ENCODE measurements around the gene SEBOX. TPM values are rescaled to one million over a fixed set of nuclear protein-coding genes. Genes with fewer than 3 reads are reported as not detected.
"Not testable (repeated sequence)": the region's sequence is repeated elsewhere in the genome, so short reads cannot be mapped to it uniquely, and the experiment has no call there.

Gene SEBOX
- total and polyA plus RNA-seq, 4 donors = not detected

GRCh38 chr17:28339431-28339830 is 25.6 kb downstream of the SEBOX start:
- H3K9me3 ChIP-seq (ENCODE audit: control insufficient read depth, low read length) = no peaks in the 10 kb centered on the region
- peaks cover 0 to 6% of the 10 kb centered on the region in 2 donors for H3K4me1 ChIP-seq (ENCODE audit: control insufficient read depth in 1 of 2, insufficient read depth in 2 of 2, low read length in 2 of 2)
- 90 to 91% methylated on average over 15 of the region's 15 CpGs for WGBS, 2 donors
- peaks cover 0 to 11% of the 10 kb centered on the region in 2 donors for H3K36me3 ChIP-seq (ENCODE audit: control insufficient read depth in 1 of 2, insufficient read depth in 2 of 2, low read length in 1 of 2)
- H3K4me3 ChIP-seq (ENCODE audit: low read length in 2 of 2) = no peak overlapping the region
- H3K27ac ChIP-seq (ENCODE audit: low read depth in 1 of 2, low read length in 2 of 2) = no peak overlapping the region
- intact Hi-C loops (cut with DNase I) = loop anchor here (5.0 to 10.0 kb wide), 3 partner anchors 295 to 615 kb away; partner anchors contain the start of genes PHF12 (in 2 of the 2) and NLK (in 1 of the 2)
- no peak for DNase-seq
- H3K27me3 ChIP-seq (ENCODE audit: control insufficient read depth in 1 of 2, insufficient read depth in 2 of 2, low read length in 1 of 2) = no peaks in the 10 kb centered on the region
- no peak for ATAC-seq (ENCODE audit: low FRiP score)

GRCh38 chr17:28338769-28339212 is 26.2 kb downstream of the SEBOX start:
- ATAC-seq (ENCODE audit: low FRiP score); DNase-seq; H3K27me3 ChIP-seq (ENCODE audit: control insufficient read depth in 1 of 2, insufficient read depth in 2 of 2, low read length in 1 of 2); H3K9me3 ChIP-seq (ENCODE audit: control insufficient read depth, low read length); H3K4me1 ChIP-seq (ENCODE audit: control insufficient read depth in 1 of 2, insufficient read depth in 2 of 2, low read length in 2 of 2); H3K4me3 ChIP-seq (ENCODE audit: low read length in 2 of 2); H3K27ac ChIP-seq (ENCODE audit: low read depth in 1 of 2, low read length in 2 of 2): not testable (repeated sequence)
- intact Hi-C loops (cut with DNase I) = loop anchor here (5.0 to 10.0 kb wide), 3 partner anchors 294 to 616 kb away; partner anchors contain the start of genes PHF12 (in 2 of the 2) and NLK (in 1 of the 2)
- peaks cover 0 to 11% of the 10 kb centered on the region in 2 donors for H3K36me3 ChIP-seq (ENCODE audit: control insufficient read depth in 1 of 2, insufficient read depth in 2 of 2, low read length in 1 of 2)
- WGBS, 2 donors = 83 to 90% methylated on average over 8 of the region's 8 CpGs

- Histone ChIP-seq H3K27me3 (ENCODE audit: control insufficient read depth in 1 of 2, insufficient read depth in 2 of 2, low read length in 1 of 2) (no peaks in the 10 kb centered on the region), H3K4me1 (ENCODE audit: control insufficient read depth in 1 of 2, insufficient read depth in 2 of 2, low read length in 2 of 2) (peaks cover 0 to 6% of the 10 kb centered on the region in 2 donors), H3K36me3 (ENCODE audit: control insufficient read depth in 1 of 2, insufficient read depth in 2 of 2, low read length in 1 of 2) (peaks cover 0 to 11% of the 10 kb centered on the region in 2 donors), H3K4me3 (ENCODE audit: low read length in 2 of 2) (no peak overlapping the region), H3K27ac (ENCODE audit: low read depth in 1 of 2, low read length in 2 of 2) (peak overlapping the region; percentile 12 to 49), H3K9me3 (ENCODE audit: control insufficient read depth, low read length) (no peaks in the 10 kb centered on the region)
- ATAC-seq (ENCODE audit: low FRiP score) (no peak), DNase-seq (no peak)
- WGBS, 2 donors = 22 to 31% methylated on average over 5 of the region's 5 CpGs
- intact Hi-C loops (cut with DNase I) = loop anchor here (5.0 to 10.0 kb wide), 3 partner anchors 293 to 617 kb away; partner anchors contain the start of genes PHF12 (in 2 of the 2) and NLK (in 1 of the 2)
Observed at GRCh38 chr17:28338056-28338768, 26.8 kb downstream of the SEBOX start.

GRCh38 chr17:28335959-28336871 is 28.8 kb downstream of the SEBOX start:
- Histone ChIP-seq H3K9me3 (ENCODE audit: control insufficient read depth, low read length) (no peaks in the 10 kb centered on the region), H3K27me3 (ENCODE audit: control insufficient read depth in 1 of 2, insufficient read depth in 2 of 2, low read length in 1 of 2) (no peaks in the 10 kb centered on the region), H3K36me3 (ENCODE audit: control insufficient read depth in 1 of 2, insufficient read depth in 2 of 2, low read length in 1 of 2) (peaks cover 0 to 1% of the 10 kb centered on the region in 2 donors), H3K4me1 (ENCODE audit: control insufficient read depth in 1 of 2, insufficient read depth in 2 of 2, low read length in 2 of 2) (peaks cover 0 to 6% of the 10 kb centered on the region in 2 donors), H3K4me3 (ENCODE audit: low read length in 2 of 2) (peak overlapping the region; percentile 48 to 70), H3K27ac (ENCODE audit: low read depth in 1 of 2, low read length in 2 of 2) (peak overlapping the region; percentile 15 to 66)
- peak; percentile 37 for ATAC-seq (ENCODE audit: low FRiP score)
- intact Hi-C loops (cut with DNase I) = loop anchor here (2.0 to 10.0 kb wide), 5 partner anchors 17 to 619 kb away; partner anchors contain the start of genes PHF12 (in 2 of the 2), NLK (in 1 of the 2), POLDIP2 (in 1 of the 2) and TMEM97 (in 1 of the 2)
- DNase-seq = peak; percentile 64 to 81
- WGBS, 2 donors = 4 to 5% methylated on average over 27 to 29 of the region's 29 CpGs

GRCh38 chr17:28335201-28335958 is 29.6 kb downstream of the SEBOX start, which contains the start of the genes IFT20 and TNFAIP1:
Gene IFT20 (minus strand): TSS chr17:28335472. CDS start chr17:28331985, 3,487 bp downstream.
Gene TNFAIP1 (plus strand): TSS chr17:28335761. CDS start chr17:28339522, 3,761 bp downstream.
- Histone ChIP-seq H3K4me3 (ENCODE audit: low read length in 2 of 2) (peak within 1 kb of the TSS; percentile 48 to 73), H3K9me3 (ENCODE audit: control insufficient read depth, low read length) (no peaks in the 10 kb centered on the region), H3K27me3 (ENCODE audit: control insufficient read depth in 1 of 2, insufficient read depth in 2 of 2, low read length in 1 of 2) (no peaks in the 10 kb centered on the region), H3K27ac (ENCODE audit: low read depth in 1 of 2, low read length in 2 of 2) (peak within 1 kb of the TSS; percentile 15 to 69), H3K4me1 (ENCODE audit: control insufficient read depth in 1 of 2, insufficient read depth in 2 of 2, low read length in 2 of 2) (peaks cover 0 to 6% of the 10 kb centered on the region in 2 donors), H3K36me3 (ENCODE audit: control insufficient read depth in 1 of 2, insufficient read depth in 2 of 2, low read length in 1 of 2) (peaks cover 0 to 6% of the 10 kb centered on the region in 2 donors)
- ATAC-seq (ENCODE audit: low FRiP score) = peak; percentile 99
- 1% methylated on average over 57 to 62 of the region's 62 CpGs for WGBS, 2 donors
- DNase-seq = peak; percentile 99 to 100
- intact Hi-C loops (cut with DNase I) = loop anchor here (2.0 to 10.0 kb wide), 4 partner anchors 17 to 619 kb away; partner anchors contain the start of genes PHF12 (in 2 of the 2), NLK (in 1 of the 2) and TMEM97 (in 1 of the 2)

- H3K27ac ChIP-seq (ENCODE audit: low read depth in 1 of 2, low read length in 2 of 2) = peak overlapping the region in 1 of 2 donors; percentile 69
- H3K27me3 ChIP-seq (ENCODE audit: control insufficient read depth in 1 of 2, insufficient read depth in 2 of 2, low read length in 1 of 2) = no peaks in the 10 kb centered on the region
- ATAC-seq (ENCODE audit: low FRiP score) (no peak), DNase-seq (no peak)
- intact Hi-C loops (cut with DNase I) = loop anchor here (2.0 to 10.0 kb wide), 4 partner anchors 16 to 620 kb away; partner anchors contain the start of genes PHF12 (in 2 of the 2), NLK (in 1 of the 2) and TMEM97 (in 1 of the 2)
- peaks cover 0 to 6% of the 10 kb centered on the region in 2 donors for H3K36me3 ChIP-seq (ENCODE audit: control insufficient read depth in 1 of 2, insufficient read depth in 2 of 2, low read length in 1 of 2)
- peaks cover 0 to 6% of the 10 kb centered on the region in 2 donors for H3K4me1 ChIP-seq (ENCODE audit: control insufficient read depth in 1 of 2, insufficient read depth in 2 of 2, low read length in 2 of 2)
- WGBS, 2 donors = 3 to 4% methylated on average over 18 of the region's 18 CpGs
- H3K4me3 ChIP-seq (ENCODE audit: low read length in 2 of 2) = peak overlapping the region; percentile 43 to 73
- no peaks in the 10 kb centered on the region for H3K9me3 ChIP-seq (ENCODE audit: control insufficient read depth, low read length)
Observed at GRCh38 chr17:28334666-28335200, 30.3 kb downstream of the SEBOX start.

- no peak for ATAC-seq (ENCODE audit: low FRiP score)
- Histone ChIP-seq H3K4me1 (ENCODE audit: control insufficient read depth in 1 of 2, insufficient read depth in 2 of 2, low read length in 2 of 2) (peaks cover 0 to 6% of the 10 kb centered on the region in 2 donors), H3K4me3 (ENCODE audit: low read length in 2 of 2) (peak overlapping the region in 1 of 2 donors; percentile 43), H3K27me3 (ENCODE audit: control insufficient read depth in 1 of 2, insufficient read depth in 2 of 2, low read length in 1 of 2) (no peaks in the 10 kb centered on the region), H3K36me3 (ENCODE audit: control insufficient read depth in 1 of 2, insufficient read depth in 2 of 2, low read length in 1 of 2) (peaks cover 0 to 6% of the 10 kb centered on the region in 2 donors), H3K27ac (ENCODE audit: low read depth in 1 of 2, low read length in 2 of 2) (no peak overlapping the region), H3K9me3 (ENCODE audit: control insufficient read depth, low read length) (no peaks in the 10 kb centered on the region)
- WGBS, 2 donors = 48 to 51% methylated on average over 6 of the region's 6 CpGs
- no peak for DNase-seq
- intact Hi-C loops (cut with DNase I) = loop anchor here (2.0 to 10.0 kb wide), 3 partner anchors 15 to 621 kb away; partner anchors contain the start of genes NLK (in 1 of the 2), PHF12 (in 1 of the 2) and TMEM97 (in 1 of the 2)
Observed at GRCh38 chr17:28334171-28334570, 30.8 kb downstream of the SEBOX start.

All from aorta (tissue), 5 donors.